Pancreas (tissue), 10 donors: ENCODE measurements around the gene NCBP1. TPM values are rescaled to one million over a fixed set of nuclear protein-coding genes. Genes with fewer than 3 reads are reported as not detected.

Experiments used
- ATAC-seq, 4 donors: fragments of 200-7000 bp; cut with Tn5 transposase; one replicate each; pipeline versions ENCODE4 v1.8.0 to v1.9.1; 2020; ENCODE audit warnings: mild to moderate bottlenecking in 4 of 4, moderate library complexity in 4 of 4
- DNase-seq, 6 donors: peaks; one replicate each; pipeline ENCODE4 v3.0.0-alpha.2; 2020
- FAIRE-seq: peaks from 2 replicates; lab custom pipeline; 2012; peaks lifted over from hg19 to GRCh38; lab: Jason Lieb, UNC
- H3K27ac ChIP-seq, 4 donors: fragments of 200-600 bp; sonication (generic); 1 replicate in 3 of 4; 2 replicates in 1 of 4; pipeline versions ENCODE4 v1.5.0 to v1.8.0; 2020
- H3K27me3 ChIP-seq, 4 donors: fragments of 200-600 bp; one replicate each; pipeline ENCODE4 v1.8.0; 2021
- H3K36me3 ChIP-seq, 3 donors: fragments of 200-600 bp; sonication (generic) in 1 of 3; one replicate each; pipeline versions ENCODE4 v1.5.0 to v1.8.0; 2020 to 2021
- H3K4me1 ChIP-seq, 3 donors: fragments of 200-600 bp; one replicate each; pipeline ENCODE4 v1.8.0; 2021
- H3K4me3 ChIP-seq, 4 donors: fragments of 200-600 bp; sonication (generic) in 2 of 4; one replicate each; pipeline versions ENCODE4 v1.5.0 to v1.8.0; 2020 to 2021
- H3K9me3 ChIP-seq, 4 donors: fragments of 200-600 bp; one replicate each; pipeline ENCODE4 v1.8.0; 2021
- WGBS, 2 donors: extraction: QIAGEN DNeasy Blood & Tissue Kit; methylation state at CpG; one replicate each; pipeline ENCODE4 v1.1.7; 2013; 5-methylcytosine and 5-hydroxymethylcytosine counted together
- intact Hi-C, 3 donors: fragments of 100-400 bp; cut with DNase I; formaldehyde crosslinking; loops; one replicate each; pipeline versions ENCODE4 v1.11.1 to v1.14.2; 2022
- polyA plus RNA-seq, 2 donors: library from polyadenylated mRNA; stranded (reverse); fragments of 200-250 nt; gene quantifications; one replicate each; pipeline ENCODE4 v1.2.3, GENCODE V29; 2013
- total RNA-seq, 6 donors: library from RNA; stranded (reverse); fragmentation: NEBNext Ultra II Directional in 4 of 6; extraction: Animal tissue kit (Norgen Biotek cat#: 25700) in 4 of 6; gene quantifications; one replicate each; pipeline versions ENCODE4 v1.2.1 to v1.2.4, GENCODE V29; 2021 to 2023
- TF ChIP-seq, protein P1 (sequence below), 4 donors: fragments of 200-600 bp; sonication (generic) in 3 of 4; IDR thresholded peaks; one replicate each; pipeline versions ENCODE4 v1.5.0 to v1.8.0; 2021; ENCODE audit warnings: antibody characterized with exemption in 4 of 4
- donor health status: healthy with polysubstance abuse.
- donor health status: DM: no; HTN: no; CAD: no; lungs with moderate emphysema.
- donor health status: DM: no; HTN: no; CAD: no.
- donor health status: control.
- donor health status: control.
- donor health status: Bipolar disorder and iron deficiency.
- donor health status: DM: yes; HTN: yes; CAD: no.
- donor health status: DM: no; HTN: no; CAD: no.
- donor health status: DM: no; HTN: no; CAD: no.
- donor health status: DM: yes; HTN: yes; CAD: no.

NCBP1 gene
- total and polyA plus RNA-seq, 8 donors = 4.6 to 17.4 (median 11.3) TPM

DNA sequence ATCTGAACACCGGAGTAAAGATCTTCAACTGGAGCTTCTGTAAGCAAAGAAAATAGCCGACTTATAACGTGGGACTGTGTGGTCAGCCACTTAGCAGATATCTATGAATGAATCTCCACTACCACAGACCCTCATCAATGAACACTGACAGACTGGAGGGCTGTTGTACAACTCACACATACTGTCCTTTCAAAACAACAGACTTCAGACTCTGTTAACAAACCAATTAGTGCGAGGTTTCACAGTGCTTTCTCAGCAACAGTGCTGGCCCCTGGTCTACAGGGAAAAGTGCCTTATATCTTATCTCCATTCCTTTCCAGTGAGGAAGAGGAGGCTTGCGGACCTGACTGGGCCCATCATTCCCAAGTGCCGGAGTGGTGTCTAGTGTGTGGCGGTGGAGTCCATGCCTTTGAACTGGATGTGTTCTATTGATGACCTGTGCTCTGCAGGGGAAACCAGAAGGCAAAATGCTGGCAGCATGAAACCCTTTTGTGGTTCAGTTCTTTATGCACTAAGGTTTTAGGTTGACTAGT lies 34.2 kb upstream of the NCBP1 start:
- ATAC-seq = no peak
- FAIRE-seq = no peak
- Histone ChIP-seq H3K36me3 (peaks cover 0 to 35% (median 4%) of the 10 kb centered on the region in 3 donors), H3K27me3 (no peaks in the 10 kb centered on the region), H3K27ac (no peak overlapping the region), H3K4me3 (no peak overlapping the region), H3K4me1 (peaks cover 0 to 4% (median 0%) of the 10 kb centered on the region in 3 donors), H3K9me3 (no peaks in the 10 kb centered on the region)
- DNase-seq = no peak
- intact Hi-C loops = loop anchor here (5.0 to 10.0 kb wide), 2 partner anchors 132 to 135 kb away; no protein-coding TSS in a partner anchor
- TF ChIP-seq, protein P1, sequence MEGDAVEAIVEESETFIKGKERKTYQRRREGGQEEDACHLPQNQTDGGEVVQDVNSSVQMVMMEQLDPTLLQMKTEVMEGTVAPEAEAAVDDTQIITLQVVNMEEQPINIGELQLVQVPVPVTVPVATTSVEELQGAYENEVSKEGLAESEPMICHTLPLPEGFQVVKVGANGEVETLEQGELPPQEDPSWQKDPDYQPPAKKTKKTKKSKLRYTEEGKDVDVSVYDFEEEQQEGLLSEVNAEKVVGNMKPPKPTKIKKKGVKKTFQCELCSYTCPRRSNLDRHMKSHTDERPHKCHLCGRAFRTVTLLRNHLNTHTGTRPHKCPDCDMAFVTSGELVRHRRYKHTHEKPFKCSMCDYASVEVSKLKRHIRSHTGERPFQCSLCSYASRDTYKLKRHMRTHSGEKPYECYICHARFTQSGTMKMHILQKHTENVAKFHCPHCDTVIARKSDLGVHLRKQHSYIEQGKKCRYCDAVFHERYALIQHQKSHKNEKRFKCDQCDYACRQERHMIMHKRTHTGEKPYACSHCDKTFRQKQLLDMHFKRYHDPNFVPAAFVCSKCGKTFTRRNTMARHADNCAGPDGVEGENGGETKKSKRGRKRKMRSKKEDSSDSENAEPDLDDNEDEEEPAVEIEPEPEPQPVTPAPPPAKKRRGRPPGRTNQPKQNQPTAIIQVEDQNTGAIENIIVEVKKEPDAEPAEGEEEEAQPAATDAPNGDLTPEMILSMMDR (IDR thresholded peaks at IDR 0.05) = no peak
- WGBS, 2 donors = 68 to 69% methylated on average over 7 of the region's 7 CpGs

DNA sequence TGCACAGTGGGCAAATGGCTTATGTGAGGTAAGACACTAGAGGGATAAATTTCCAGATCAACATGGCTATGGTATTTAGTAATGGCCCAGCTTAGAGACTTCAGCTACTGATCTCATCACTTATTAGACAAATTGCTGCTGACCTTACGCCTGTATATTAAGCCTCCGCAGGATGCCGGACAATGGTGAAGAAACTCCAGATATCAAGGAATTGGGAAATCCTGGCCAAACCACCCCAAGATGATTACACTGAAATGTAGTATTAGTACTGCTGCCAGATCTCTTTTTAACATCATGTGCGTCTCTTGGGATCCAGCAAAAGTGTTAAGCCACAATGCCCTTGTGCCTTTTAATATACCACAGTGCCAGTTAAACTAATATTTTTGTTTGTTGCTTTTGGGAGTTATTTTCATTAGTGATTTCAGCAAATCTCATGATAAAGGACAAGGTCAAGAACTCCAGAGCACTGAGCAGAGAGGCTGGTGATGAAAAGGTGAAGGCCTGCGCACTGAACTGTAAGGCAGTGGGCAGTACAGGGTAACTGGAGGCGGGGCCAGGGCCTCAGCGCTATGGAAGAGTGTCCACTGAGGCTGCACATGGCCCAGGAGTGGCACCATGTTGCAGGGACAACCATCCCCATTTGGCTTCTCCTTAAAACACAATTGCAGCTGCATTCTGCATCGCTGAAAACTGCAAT lies 32.9 kb upstream of the NCBP1 start:
- no peak overlapping the region for H3K4me3 ChIP-seq
- ATAC-seq (no peak), FAIRE-seq (no peak), DNase-seq (no peak)
- intact Hi-C loops = no loop called here
- WGBS, 2 donors = 89 to 90% methylated on average over 8 of the region's 8 CpGs
- no peaks in the 10 kb centered on the region for H3K27me3 ChIP-seq
- peaks cover 0 to 48% (median 15%) of the 10 kb centered on the region in 3 donors for H3K36me3 ChIP-seq
- no peaks in the 10 kb centered on the region for H3K9me3 ChIP-seq
- no peak overlapping the region for H3K27ac ChIP-seq
- TF ChIP-seq, protein P1 (IDR thresholded peaks at IDR 0.05) = no peak
- H3K4me1 ChIP-seq = no peaks in the 10 kb centered on the region

DNA sequence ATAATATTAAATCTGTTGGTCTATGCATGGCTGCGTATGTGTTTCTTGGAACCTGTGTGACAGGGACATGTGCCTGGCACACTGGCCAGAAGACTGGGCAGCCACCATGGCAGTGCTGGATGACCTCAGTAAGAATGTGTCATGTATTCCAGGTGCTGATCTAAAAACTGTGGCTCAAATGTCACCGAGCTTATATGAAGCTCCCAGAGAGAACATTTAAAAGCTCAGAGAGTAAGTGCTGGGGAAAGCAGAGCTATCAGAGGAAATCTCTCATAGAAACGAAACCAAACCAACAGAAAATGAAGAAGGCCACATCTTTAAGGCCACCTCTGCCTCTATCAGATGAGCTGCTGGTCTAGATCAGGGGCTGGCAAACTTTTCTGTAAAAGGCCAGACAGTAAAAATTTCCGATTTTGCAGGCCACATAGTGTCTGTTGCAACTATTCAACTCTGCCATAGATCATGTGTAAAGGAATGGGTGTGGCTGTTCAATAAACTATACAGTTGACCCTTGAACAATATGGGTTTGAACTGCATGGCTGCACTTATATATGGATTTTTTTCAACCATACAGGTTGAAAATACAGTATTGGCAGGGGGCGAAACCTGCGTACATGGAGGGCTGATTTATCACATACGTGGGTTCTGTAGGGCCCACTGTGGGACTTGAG lies 32.3 kb upstream of the NCBP1 start:
- FAIRE-seq = no peak
- H3K27ac ChIP-seq = no peak overlapping the region
- no peak overlapping the region for H3K4me3 ChIP-seq
- H3K27me3 ChIP-seq = no peaks in the 10 kb centered on the region
- 86 to 88% methylated on average over 7 of the region's 7 CpGs for WGBS, 2 donors
- no peaks in the 10 kb centered on the region for H3K4me1 ChIP-seq
- ATAC-seq = no peak
- intact Hi-C loops = no loop called here
- no peak for DNase-seq
- no peaks in the 10 kb centered on the region for H3K9me3 ChIP-seq
- TF ChIP-seq, protein P1 (IDR thresholded peaks at IDR 0.05) = no peak
- H3K36me3 ChIP-seq = peaks cover 0 to 54% (median 18%) of the 10 kb centered on the region in 3 donors

DNA sequence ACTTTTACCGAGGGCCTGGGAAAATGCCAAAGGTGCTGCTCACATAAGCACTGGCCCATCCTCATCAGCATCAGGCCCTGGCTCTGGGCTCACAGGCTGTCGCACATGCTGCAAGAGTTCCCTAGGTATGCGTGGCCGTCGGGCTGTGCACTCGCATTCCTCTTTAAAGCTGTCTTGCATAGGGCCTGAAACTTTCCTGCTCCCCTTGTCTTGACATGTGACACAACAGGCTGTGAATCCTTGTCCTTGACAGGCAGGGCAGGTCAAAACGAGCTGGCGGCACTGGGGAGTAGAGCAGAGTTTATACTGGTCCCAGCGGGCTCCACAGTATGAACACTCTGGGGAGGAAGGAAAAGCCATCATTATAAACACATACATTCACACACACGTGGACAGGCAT lies 31.2 kb upstream of the NCBP1 start:
- Histone ChIP-seq H3K36me3 (peaks cover 0 to 55% (median 18%) of the 10 kb centered on the region in 3 donors), H3K27me3 (no peaks in the 10 kb centered on the region), H3K4me1 (no peaks in the 10 kb centered on the region), H3K27ac (no peak overlapping the region), H3K9me3 (no peaks in the 10 kb centered on the region), H3K4me3 (no peak overlapping the region)
- DNase-seq (no peak), ATAC-seq (no peak), FAIRE-seq (no peak)
- intact Hi-C loops = no loop called here
- TF ChIP-seq, protein P1 (IDR thresholded peaks at IDR 0.05) = no peak
- 82% methylated on average over 10 of the region's 10 CpGs for WGBS, 2 donors
